HG03432 (cell line): ENCODE results near the gene HTR2A.

ENCODE experiments used
- ATAC-seq: cut with Tn5 transposase; IDR thresholded peaks from one replicate; pipeline ENCODE4 v1.9.1; 2021; ENCODE audit warnings: mild to moderate bottlenecking, moderate library complexity; ENCODE audit not compliant: unreplicated experiment

HTR2A gene

DNA sequence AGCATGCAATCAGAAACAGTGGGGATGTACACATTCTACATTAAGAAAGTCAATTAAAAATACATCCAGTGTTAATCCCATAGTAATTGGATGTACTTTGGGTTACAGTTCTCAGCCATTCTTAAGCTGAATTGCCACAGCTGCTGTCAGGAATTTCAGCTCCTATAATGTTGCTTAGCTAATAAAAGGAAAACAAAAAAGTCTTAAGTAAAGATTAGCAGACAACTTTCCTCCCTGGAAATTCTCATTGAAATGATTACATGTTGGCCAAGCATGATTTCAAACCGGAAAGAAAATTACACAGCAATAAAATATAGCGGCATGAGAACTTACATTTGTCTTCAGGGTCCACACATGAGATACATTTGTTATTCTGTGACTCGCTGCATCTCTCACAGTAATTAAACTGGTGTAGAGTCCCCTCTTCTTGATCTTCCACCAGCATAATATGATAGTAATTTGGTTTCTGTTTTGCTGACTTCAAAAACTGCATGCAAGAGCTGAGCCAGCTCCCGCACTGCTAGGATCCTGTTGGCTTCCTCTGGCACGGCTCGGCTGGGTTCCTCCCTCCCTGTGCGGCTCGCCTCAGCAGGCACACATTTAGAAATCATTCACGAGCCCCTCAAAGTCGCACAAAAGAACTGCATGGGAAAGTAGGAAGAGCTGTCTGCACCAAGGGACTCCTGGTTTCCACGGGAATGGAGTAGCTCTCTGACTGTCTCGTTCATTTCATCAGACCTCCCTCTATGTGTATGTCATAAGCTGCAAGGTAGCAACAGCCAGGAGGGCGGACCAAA, at the start of gene HTR2A:
Gene HTR2A (minus strand): TSS at position 713 of the 797 bp plus-strand sequence. CDS start 1,147 bp downstream, outside the sequence.
- no peak for ATAC-seq

DNA sequence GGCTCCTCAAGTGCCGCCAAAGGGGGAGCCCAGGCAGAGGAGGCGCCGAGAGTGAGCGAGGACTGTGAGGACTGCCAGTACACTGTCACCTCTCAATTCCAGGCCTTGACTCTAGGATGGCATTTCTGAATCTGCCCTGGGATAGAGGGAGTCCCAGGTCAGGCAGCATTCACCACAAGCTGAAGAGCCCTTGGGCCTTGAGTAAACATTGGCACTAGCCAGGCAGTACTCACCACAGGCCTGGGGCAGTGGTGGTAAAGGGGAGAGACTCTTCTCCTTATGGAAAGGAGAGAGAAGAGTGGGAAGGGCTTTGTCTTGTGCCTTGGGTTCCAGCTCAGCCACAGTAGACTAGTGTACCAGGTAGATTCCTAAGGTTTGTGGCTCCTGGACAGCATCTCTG, 39.7 kb upstream of the HTR2A start:
- no peak for ATAC-seq

DNA sequence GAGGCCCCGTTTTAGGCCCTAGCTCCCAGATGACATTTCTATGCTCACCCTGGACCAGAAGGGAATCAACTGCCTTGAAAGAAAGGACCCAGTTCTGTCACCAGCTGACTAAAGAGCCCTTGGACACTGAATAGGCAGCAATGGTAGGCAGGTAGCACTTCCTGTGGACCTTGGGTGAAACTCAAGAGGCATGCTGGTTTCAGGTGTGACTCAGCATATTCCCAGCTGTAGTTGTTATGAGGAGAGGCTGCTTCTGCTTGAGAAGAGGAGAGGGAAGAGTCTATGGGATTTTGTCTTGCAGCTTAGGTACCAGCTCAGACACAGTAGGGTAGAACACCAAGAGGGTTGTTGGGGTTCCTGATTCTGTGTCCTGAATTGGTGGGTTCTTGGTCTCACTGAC, 37.9 kb upstream of the HTR2A start:
- ATAC-seq, result no peak

DNA sequence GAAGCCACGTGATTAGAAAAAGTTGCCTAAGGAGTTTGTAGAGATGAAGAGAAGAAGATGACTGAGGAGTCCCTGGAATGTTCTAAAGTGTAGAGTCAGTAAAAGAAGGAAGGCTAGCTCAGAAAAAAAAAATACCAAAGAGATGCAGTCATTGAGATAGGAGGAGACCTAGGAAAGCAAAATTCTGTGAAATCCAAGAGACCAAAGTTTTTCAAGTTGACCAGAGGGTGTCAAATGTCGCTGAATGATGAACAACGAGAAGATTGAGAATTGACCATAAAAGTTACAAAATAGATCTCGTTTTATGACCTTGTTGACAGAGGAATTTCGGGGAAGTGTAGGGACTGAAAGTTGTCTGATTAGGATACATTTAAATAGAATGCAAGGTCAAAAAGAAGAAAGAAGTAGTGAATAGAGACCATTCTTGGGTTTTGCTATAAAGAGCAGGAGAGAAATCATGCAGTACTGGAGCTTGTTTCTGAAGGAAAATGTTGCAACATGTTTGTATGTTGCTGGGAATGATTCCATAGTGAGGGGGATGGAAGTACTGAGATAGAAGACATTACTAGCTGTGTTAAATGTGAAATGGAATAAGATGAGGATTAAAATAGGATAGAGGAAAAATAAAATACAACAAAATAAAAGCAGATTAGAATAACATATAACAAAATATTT, 30.2 kb upstream of the HTR2A start:
- no peak for ATAC-seq

DNA sequence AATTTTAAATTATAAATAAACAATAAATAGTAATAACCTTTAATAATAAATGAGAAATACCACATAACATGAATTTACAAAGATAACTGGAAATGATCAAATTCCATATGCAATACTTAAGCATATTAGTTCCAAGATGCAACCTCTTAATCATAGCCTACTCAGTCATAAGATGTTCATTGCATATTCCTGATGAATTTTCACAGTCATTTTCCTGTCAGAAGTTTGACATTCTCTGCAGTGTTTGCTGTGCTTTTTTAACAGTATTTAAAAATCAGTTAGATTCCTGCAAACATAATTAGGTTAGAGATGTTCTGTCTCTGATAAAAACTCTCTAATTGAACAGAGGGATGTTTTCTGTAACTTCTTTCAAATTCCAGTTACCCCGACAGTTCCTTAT, 28.6 kb upstream of the HTR2A start:
- no peak for ATAC-seq

DNA sequence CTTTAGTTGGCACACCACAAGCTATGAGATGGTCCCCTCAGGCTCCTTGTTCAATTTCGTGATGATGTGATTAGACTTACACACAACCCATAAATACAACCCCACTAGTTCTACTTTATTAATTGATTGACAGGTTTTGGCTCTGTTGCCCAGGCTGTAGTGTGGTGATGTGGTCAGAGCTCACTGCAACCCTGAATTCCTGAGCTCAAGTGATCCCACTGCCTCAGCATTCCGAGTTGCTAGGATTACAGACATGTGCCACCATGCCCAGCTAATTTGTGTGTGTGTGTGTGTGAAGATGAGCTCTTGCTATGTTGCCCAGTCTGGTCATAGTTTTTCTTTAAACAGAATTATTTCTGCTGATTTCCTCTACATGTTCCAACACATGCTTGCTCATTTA, 17.5 kb upstream of the HTR2A start:
- no peak for ATAC-seq

DNA sequence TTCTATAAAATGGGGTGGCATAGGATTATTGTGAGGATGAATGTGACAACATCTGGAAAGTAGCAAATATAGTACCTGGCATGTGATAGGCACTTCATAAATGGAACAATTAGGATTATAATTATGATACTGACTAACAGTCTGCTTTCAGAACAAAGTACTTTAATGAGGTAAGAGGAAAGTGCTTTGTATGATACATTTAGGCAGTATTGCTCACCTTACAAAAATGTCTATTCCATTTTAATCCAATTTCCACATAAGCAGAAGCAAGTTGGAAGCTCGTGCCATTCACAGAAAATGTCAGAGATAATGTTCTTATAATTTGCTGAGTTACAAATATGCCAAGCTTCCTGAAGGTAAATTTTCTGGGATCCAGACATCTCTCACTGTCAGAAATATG, 16.9 kb upstream of the HTR2A start:
- ATAC-seq, result no peak

DNA sequence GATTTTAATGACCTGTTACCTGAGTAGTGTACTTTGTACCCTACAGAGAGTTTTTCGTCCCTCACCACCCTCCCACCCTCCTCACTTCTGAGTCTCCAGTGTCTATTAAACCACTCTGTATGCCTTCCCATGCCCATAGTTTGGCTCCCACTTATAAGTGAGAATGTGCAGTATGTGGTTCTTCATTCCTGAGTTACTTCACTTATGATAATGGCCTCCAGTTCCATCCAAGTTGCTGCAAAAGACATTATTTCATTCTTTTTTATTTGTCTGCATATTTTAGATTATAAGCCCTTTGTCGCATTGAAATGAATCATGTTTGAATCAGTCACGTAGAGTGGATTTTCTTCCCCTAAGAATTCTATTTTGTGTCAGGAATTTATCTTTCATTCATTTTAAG, 12.2 kb upstream of the HTR2A start:
- no peak for ATAC-seq

DNA sequence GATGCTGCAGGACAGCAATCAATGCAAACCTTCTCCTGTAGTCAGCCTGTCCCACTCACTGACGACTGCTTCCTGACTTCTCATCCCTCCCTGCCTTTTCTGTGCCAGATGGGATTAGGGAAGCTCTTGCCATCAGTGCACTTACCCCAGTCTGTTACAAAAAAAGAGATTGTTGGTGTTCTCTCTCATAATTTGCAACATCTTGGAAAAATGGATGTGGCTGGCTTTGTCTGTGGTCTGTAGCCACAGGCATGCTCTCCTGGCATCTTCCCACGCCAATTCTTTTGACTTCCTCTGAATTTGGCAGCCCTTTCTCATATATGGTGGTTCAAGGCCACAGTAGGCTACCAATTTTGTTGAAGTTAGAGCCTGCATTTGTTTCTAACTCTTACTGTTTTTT, 11.6 kb upstream of the HTR2A start:
- no peak for ATAC-seq

DNA sequence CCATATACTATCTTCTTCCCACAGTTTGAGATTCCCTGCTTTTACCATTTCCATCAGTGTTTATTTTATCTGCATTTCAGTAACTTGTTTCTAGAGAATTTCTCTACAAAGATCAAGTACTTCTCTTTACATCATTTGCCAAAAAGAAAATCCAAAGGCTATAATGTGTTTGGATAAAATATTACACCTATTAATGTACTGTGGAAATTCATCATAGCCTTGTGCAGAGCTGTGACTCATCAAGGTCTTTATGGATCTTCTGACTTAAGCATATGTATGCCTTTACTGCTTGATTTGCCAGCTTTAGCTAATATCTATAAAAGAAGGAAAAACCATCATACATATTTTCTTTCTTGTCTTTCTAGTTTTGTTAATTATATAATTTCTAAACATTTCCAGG, 9.6 kb upstream of the HTR2A start:
- no peak for ATAC-seq

DNA sequence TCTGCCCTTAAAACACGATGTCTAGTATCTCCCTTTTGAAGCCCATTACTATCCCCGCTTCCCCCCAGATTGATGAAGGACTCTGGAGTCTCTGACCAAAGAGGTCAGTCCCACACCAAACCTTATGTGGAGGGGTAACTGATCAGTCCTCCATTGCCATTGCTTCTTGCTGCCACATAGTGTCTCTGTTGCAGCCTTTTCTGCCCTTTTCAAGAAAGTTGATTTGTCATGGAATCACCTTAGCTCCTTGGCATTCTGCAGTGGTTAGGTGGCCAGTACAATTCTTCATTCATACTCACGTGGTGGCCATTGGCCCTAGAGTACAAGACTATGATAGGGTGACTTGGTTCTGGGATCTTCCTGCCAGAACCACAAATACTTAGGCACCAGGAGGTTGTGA, 8.4 kb upstream of the HTR2A start:
- ATAC-seq, result no peak

DNA sequence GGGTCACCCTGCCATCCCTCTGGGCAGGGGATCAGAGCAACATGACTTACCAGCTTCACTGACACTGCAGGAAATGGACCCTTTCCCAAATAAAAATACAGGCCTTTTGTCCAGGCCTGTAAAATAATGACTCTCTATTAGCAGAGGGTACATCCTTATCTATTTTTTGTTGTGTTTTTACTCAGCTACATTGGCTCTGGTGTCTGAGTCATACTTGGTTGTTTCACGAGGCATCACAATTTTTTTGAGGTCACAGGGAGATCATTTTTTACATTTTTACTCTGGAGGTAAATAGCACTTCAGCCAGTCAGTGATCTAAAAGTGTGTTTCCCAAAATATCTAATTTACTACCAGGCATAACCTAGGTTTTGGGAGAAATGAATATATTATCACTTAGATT, 6.9 kb upstream of the HTR2A start:
- no peak for ATAC-seq

DNA sequence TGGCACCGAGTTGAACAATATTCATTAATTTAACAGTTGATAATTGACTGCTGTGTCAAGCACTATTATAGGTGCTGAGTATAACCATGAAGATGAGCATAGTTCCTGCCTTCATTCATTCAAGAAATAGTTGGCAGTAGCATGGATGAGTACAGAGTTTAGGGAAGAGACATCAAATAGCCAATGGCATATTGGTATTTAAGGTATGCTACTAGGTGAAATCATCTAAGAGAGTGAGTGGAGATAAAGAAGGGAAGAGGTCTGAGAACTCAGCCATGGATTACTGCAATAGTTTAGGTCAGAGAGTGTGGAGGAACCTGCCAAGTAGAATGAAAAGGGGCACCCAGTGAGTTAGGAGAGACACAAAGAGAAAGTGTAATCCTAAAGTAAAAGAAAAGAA, 4.9 kb upstream of the HTR2A start:
- no peak for ATAC-seq

DNA sequence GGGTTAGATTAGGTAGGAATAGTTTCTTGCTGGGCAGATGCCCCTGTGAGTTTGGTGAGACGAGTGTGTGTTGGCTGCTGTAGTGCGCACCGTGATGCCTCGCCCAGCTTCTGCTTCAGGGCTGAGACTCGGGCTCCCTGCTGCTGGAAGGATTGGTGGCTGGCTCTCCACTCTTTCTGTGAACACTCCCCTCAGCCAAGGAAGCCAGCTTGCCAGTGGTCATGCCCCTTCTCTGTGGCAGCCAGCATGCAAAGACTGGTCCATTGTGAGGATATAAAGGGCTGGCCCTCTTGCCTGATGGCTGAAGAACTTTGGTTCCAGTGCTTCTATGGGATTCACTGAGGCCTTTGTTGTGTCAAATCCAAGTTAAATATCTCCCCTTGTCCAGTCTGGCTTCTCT, 2.9 kb upstream of the HTR2A start:
- no peak for ATAC-seq

DNA sequence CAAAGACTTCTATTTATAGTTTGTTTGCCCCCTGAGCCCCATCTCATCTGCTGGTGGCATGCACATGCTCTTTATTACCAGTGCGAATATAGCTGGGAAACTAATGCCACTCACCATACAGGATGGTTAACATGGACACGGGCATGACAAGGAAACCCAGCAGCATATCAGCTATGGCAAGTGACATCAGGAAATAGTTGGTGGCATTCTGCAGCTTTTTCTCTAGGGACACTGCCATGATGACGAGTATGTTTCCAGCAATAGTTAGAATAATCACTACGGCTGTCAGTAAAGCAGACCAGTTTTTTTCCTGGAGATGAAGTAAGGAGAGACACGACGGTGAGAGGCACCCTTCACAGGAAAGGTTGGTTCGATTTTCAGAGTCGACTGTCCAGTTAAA, 1.5 kb downstream of the HTR2A start:
- ATAC-seq, result no peak

DNA sequence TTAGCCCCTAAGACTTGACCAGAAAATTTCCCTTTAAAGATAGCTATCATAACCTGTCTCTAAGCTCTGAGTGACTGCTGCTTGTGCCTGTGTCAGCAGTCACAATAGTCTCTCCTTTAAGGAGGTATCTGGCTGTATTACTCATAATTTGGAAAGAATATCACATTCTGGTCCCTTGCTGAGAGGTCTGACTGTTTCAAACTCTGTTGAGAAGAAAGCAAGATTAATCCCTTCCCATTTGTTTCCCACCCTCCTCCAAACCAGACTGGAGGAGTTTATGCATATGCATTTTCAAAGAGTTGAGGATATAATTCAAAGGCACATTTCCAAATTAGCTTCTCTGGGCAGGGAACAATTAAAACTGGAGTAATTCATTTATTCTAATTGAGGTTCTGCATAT, 2.3 kb downstream of the HTR2A start:
- no peak for ATAC-seq

DNA sequence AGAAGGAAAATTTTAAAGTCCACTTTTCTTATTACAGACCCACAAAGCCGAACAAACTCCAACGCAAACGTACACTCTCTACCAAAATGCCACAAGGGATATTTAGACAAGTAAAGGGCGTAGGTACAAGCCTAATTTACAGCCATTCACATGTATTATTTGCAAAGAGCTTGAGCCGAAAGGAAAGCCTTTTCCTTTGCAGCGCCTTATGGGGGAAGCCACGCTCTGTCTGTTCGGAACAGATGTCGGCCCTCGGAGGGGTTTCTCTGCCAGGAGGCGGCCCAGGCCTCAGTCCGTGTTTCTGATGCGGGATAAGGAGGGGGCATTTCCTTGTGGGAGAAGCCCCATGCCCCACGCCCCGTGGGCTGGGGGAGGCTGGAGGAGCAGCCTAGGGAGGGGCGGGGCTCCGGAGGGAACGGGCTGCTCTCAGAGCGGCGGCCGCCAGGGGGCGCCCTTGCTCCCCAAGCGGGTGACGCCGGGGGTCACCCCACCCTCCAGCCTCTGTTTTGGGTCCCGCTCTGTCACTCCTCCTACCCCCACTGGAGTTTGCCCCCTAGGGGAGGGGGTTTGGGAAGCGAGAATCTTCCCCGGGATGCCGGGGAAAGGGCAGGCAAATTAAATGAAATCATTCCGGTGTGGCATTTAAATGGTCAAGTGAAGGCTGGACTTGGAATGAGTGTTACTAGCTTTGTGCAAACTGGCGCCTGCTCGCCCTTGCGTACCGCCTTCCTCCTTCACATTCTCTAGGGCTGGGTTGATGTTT, 2.9 kb downstream of the HTR2A start:
- ATAC-seq, result peak; percentile 94

DNA sequence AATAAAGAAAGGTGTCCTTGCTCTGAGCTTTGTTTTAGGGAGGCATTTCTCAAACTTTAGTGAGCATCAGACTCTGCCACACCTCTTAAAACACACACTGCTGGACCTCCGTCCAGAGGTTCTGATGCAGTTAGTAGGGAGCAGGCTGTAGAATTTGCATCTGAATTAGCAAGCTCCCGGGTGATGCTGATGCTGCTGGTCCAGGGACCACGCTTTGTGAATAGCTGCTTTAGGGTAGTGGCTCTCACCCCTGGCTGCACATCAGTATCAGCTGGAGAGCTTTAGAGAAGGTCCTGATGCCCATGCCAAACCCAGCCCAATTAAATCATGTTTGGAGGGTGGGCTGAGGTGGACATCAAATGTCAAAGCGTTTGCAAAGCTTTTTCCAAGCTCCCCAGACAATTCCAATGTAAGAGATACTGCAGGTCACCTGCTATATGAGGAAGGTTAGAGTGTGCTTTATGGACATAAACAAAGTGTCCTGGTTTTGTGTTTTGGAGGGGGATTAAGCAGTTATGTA, 3.6 kb downstream of the HTR2A start:
- no peak for ATAC-seq

DNA sequence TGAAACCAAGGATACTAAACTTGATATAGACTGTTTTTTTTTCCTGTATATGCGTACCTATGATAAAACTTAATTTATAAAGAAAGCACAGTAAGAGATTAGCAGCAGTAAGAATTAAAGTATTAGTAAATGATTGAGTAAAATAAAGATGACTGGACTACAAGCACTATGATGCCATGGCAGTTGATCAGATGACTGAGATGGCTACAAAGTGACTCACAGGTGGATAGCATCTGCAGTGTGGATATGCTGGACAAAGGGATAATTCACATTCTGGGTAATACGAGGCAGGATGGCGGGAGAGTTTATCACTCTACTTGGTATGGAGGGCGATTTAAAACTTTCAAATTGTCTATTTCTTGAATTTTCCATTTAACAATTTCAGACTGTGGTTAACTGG, 11.8 kb downstream of the HTR2A start:
- no peak for ATAC-seq

DNA sequence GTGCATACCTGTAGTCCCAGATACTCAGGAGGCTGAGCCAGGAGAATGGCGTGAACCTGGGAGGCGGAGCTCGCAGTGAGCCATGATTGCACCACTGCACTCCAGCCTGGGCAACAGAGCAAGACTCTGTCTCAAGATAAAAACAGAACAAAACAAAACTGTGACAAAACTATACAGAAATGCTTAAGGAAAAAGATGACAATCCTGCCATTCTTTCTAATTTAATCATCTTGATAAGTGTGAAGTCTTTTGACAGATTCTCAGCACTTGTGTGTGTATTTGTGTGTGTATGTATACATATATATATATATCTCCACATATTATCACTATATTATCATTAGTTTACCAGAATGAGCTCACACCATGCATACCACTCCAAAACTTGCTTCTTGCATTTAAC, 12.3 kb downstream of the HTR2A start:
- ATAC-seq, result no peak

DNA sequence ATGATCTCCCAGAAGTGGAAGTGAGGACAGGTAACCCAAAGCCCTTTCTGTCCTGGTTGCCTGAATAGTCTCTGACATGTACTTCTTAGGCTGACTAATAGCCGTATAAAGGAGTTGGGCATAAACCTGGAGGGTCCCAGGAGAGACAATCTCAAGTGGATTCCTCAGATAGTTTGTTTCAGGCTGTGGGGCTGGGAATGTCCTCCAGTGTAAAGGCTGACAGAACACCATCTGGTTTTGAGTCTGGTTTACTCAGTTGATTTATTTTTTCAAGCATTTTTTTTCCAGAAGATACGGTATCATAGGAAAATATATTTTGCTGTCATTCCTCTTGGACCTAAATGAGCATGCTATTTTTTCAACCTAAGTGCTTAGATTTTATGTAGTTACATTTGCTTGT, 15.2 kb downstream of the HTR2A start:
- ATAC-seq, result no peak

DNA sequence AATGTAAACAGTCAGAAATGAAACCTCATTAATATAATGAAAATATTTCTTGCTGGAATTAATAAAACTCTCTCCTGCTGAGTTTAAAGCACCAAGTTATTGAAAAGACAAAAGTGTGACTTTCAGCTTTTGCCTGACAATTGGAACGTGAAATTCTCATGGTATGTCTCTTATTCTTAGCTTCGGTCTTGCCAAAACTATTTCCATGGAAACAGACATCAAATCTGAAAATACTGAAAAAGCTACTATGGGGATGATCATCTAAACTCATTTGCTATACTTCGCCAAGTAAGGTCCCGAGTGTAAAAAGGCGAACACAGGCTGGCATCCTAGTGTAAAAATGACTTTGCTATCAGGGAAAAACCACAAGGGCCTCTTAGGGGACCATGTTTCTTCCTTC, 22.8 kb downstream of the HTR2A start:
- ATAC-seq, result no peak
